Measurements from ENCODE around the gene HNRNPH3. TPM values are rescaled to one million over a fixed set of nuclear protein-coding genes. Genes with fewer than 3 reads are reported as not detected.

HNRNPH3 gene
- polyA plus RNA-seq, 3 donors, result 36.6 to 86.0 (median 71.6) TPM

- Histone ChIP-seq H3K27ac (ENCODE audit: low read depth in 1 of 2, low read length in 2 of 2) (peak overlapping the region; percentile 26 to 82), H3K27me3 (ENCODE audit: control insufficient read depth in 2 of 2, insufficient read depth in 2 of 2, low read length in 2 of 2) (no peaks in the 10 kb centered on the region), H3K4me1 (ENCODE audit: control insufficient read depth in 1 of 2, insufficient read depth in 2 of 2, low read length in 2 of 2) (peaks cover 36 to 45% of the 10 kb centered on the region in 2 donors), H4K20me1 (ENCODE audit: insufficient read depth, low read length) (peaks cover 3% of the 10 kb centered on the region), H3K79me2 (ENCODE audit: insufficient read depth, low read length) (peaks cover 30% of the 10 kb centered on the region), H3K9ac (ENCODE audit: insufficient read depth, low read length, poor library complexity, severe bottlenecking) (peak overlapping the region; percentile 37), H3K9me3 (replicated peaks in 1 of 2; ENCODE audit: control insufficient read depth in 1 of 2, insufficient read depth in 1 of 2, low read length in 2 of 2) (no peaks in the 10 kb centered on the region), H2AFZ (ENCODE audit: insufficient read depth, low read depth, low read length, poor library complexity, severe bottlenecking) (peak overlapping the region; percentile 53), H3K4me2 (replicated peaks; ENCODE audit: extremely low read depth, low read length, poor library complexity, severe bottlenecking) (peak overlapping the region; percentile 67), H3K4me3 (replicated peaks in 1 of 3; ENCODE audit: low read depth in 2 of 3, low read length in 3 of 3) (peak overlapping the region; percentile 28 to 70 (median 30)), H3K36me3 (replicated peaks in 1 of 2; ENCODE audit: control insufficient read depth in 1 of 2, insufficient read depth in 2 of 2, low read length in 2 of 2) (no peaks in the 10 kb centered on the region)
- peaks cover 30% of the 10 kb centered on the region for H3K4me1 Mint-ChIP-seq
- H3K4me3 Mint-ChIP-seq, result peak overlapping the region; percentile 28 to 85
- DNase-seq, result peak; percentile 61 to 88 (median 86)
- no peaks in the 10 kb centered on the region for H3K27me3 Mint-ChIP-seq (ENCODE audit: low read depth in 3 of 3)
- peaks cover 0 to 2% (median 0%) of the 10 kb centered on the region in 7 donors for H3K9me3 Mint-ChIP-seq
- H3K36me3 Mint-ChIP-seq, result peaks cover 0 to 2% of the 10 kb centered on the region in 2 donors
- intact Hi-C loops (cut with micrococcal nuclease), result no loop called here
- TF ChIP-seq, protein P1, sequence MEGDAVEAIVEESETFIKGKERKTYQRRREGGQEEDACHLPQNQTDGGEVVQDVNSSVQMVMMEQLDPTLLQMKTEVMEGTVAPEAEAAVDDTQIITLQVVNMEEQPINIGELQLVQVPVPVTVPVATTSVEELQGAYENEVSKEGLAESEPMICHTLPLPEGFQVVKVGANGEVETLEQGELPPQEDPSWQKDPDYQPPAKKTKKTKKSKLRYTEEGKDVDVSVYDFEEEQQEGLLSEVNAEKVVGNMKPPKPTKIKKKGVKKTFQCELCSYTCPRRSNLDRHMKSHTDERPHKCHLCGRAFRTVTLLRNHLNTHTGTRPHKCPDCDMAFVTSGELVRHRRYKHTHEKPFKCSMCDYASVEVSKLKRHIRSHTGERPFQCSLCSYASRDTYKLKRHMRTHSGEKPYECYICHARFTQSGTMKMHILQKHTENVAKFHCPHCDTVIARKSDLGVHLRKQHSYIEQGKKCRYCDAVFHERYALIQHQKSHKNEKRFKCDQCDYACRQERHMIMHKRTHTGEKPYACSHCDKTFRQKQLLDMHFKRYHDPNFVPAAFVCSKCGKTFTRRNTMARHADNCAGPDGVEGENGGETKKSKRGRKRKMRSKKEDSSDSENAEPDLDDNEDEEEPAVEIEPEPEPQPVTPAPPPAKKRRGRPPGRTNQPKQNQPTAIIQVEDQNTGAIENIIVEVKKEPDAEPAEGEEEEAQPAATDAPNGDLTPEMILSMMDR (IDR thresholded peaks at IDR 0.05), result no peak
- no CpG with 5 or more reads among the region's 4 CpGs for WGBS (ENCODE audit: insufficient coverage)
- H3K27ac Mint-ChIP-seq, result peak overlapping the region; percentile 67 to 94 (median 88)
Observed at GRCh38 chr10:68327889-68328786, 3.7 kb upstream of the HNRNPH3 start.

DNA sequence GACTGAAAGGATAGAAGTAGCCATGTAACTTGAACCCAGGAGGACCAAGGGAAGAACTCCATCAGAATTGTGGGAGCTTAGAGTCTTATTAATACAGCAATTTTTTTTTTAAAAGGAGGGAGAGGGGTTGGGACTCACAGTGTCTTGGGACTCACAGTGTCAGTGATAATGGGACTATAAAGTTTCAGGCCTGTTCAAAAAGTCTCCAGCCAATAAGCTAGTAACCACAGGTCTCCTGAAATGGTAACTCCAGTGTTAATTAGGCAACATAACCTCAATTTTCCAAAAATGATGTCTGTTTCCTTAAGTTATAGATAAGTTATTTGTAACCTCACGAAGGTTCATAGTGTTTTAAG lies 2.4 kb upstream of the HNRNPH3 start:
- H3K4me1 Mint-ChIP-seq, result peaks cover 40% of the 10 kb centered on the region
- Histone ChIP-seq H4K20me1 (ENCODE audit: insufficient read depth, low read length) (peaks cover 17% of the 10 kb centered on the region), H3K4me2 (replicated peaks; ENCODE audit: extremely low read depth, low read length, poor library complexity, severe bottlenecking) (no peak overlapping the region), H3K9ac (ENCODE audit: insufficient read depth, low read length, poor library complexity, severe bottlenecking) (no peak overlapping the region), H3K36me3 (replicated peaks in 1 of 2; ENCODE audit: control insufficient read depth in 1 of 2, insufficient read depth in 2 of 2, low read length in 2 of 2) (no peaks in the 10 kb centered on the region), H3K4me1 (ENCODE audit: control insufficient read depth in 1 of 2, insufficient read depth in 2 of 2, low read length in 2 of 2) (peaks cover 39 to 58% of the 10 kb centered on the region in 2 donors), H3K27ac (ENCODE audit: low read depth in 1 of 2, low read length in 2 of 2) (peak overlapping the region in 1 of 2 donors; percentile 82), H3K9me3 (replicated peaks in 1 of 2; ENCODE audit: control insufficient read depth in 1 of 2, insufficient read depth in 1 of 2, low read length in 2 of 2) (no peaks in the 10 kb centered on the region), H3K4me3 (replicated peaks in 1 of 3; ENCODE audit: low read depth in 2 of 3, low read length in 3 of 3) (no peak overlapping the region), H3K79me2 (ENCODE audit: insufficient read depth, low read length) (peaks cover 43% of the 10 kb centered on the region), H2AFZ (ENCODE audit: insufficient read depth, low read depth, low read length, poor library complexity, severe bottlenecking) (no peak overlapping the region), H3K27me3 (ENCODE audit: control insufficient read depth in 2 of 2, insufficient read depth in 2 of 2, low read length in 2 of 2) (no peaks in the 10 kb centered on the region)
- no peaks in the 10 kb centered on the region for H3K27me3 Mint-ChIP-seq (ENCODE audit: low read depth in 3 of 3)
- peak overlapping the region in 1 of 7 donors; percentile 14 for H3K27ac Mint-ChIP-seq
- peaks cover 0 to 2% (median 0%) of the 10 kb centered on the region in 7 donors for H3K9me3 Mint-ChIP-seq
- TF ChIP-seq, protein P1 (IDR thresholded peaks at IDR 0.05), result no peak
- no peak for DNase-seq
- no CpG with 5 or more reads among the region's 1 CpG for WGBS (ENCODE audit: insufficient coverage)
- intact Hi-C loops (cut with micrococcal nuclease), result no loop called here
- no peak overlapping the region for H3K4me3 Mint-ChIP-seq
- peaks cover 0 to 2% of the 10 kb centered on the region in 2 donors for H3K36me3 Mint-ChIP-seq
